ENCODE data around the gene ZNF19.

DNA sequence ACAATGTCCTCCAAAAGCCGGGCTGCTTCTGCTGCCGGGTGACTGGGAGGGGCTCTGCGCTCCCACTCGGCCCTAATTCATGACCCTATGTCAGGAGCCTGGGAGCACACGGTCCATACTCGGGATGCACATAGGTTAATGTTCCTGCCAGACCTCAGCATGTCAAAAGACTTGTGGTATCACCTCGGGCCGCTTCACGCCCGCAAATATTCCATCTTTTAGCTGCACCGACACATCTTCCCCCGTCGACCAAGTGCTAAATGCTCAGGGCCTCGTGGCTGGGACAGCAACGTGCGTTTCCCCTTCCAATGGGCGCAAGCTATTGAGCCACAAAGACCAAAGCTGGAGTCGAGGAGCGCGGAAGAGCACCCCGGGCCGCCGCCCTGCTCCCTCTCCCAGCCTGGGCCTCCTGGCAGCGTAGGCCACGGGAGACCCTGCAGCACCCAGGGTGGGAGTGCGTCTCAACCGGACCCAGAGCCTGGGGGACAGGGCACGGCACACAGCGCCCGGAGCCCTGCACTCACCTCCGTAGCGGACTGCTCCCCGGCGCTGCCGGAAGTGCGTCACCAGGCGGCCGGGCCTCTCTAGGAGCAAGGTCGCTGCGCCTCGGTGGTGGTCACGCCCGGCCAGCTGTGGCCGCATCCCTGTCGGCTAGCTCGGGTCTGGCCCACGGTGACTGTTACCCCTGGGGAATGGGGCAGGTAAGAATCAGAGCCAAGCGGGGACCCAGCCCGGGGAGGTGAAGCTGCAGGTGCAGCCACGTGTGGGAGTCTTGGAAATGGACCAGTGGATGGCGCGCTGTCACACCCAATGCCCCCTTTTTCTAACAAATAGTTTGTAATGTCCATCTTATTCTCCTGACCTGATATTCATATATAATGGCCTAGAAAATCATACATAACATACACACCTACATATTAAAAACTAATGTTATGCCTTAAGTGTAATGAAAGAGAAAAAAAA lies 27.2 kb downstream of the ZNF19 start, which contains the start of gene ZNF23:
- TF ChIP-seq, protein P1, sequence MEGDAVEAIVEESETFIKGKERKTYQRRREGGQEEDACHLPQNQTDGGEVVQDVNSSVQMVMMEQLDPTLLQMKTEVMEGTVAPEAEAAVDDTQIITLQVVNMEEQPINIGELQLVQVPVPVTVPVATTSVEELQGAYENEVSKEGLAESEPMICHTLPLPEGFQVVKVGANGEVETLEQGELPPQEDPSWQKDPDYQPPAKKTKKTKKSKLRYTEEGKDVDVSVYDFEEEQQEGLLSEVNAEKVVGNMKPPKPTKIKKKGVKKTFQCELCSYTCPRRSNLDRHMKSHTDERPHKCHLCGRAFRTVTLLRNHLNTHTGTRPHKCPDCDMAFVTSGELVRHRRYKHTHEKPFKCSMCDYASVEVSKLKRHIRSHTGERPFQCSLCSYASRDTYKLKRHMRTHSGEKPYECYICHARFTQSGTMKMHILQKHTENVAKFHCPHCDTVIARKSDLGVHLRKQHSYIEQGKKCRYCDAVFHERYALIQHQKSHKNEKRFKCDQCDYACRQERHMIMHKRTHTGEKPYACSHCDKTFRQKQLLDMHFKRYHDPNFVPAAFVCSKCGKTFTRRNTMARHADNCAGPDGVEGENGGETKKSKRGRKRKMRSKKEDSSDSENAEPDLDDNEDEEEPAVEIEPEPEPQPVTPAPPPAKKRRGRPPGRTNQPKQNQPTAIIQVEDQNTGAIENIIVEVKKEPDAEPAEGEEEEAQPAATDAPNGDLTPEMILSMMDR (conservative IDR thresholded peaks at IDR 0.05; ENCODE audit: low read depth, low read length), result peak; percentile 49
- TF ChIP-seq EZH2 (IDR thresholded peaks at IDR 0.05; ENCODE audit: borderline replicate concordance, low read depth, low read length, poor library complexity, severe bottlenecking), result no peak
